Kidney epithelial cell (primary cell): ENCODE measurements around the gene ERICH6B. TPM values are rescaled to one million over a fixed set of nuclear protein-coding genes. Genes with fewer than 3 reads are reported as not detected.

Experiments
- DNase-seq: peaks from one replicate; pipeline ENCODE4 v3.0.0-alpha.2; 2010; ENCODE audit warnings: low read depth
- H3K27me3 ChIP-seq: 2 replicates; pipeline ENCODE4 v1.6.0; 2011; ENCODE audit warnings: low read length; ENCODE audit not compliant: control insufficient read depth, insufficient read depth
- H3K36me3 ChIP-seq: 2 replicates; pipeline ENCODE4 v1.5.1; 2011; ENCODE audit warnings: low read length; ENCODE audit not compliant: control insufficient read depth, insufficient read depth
- H3K4me3 ChIP-seq: 2 replicates; pipeline ENCODE4 v1.5.1; 2011; ENCODE audit warnings: low read depth, mild to moderate bottlenecking, control low read depth, low read length
- CTCF ChIP-seq: IDR thresholded peaks from 2 replicates; pipeline ENCODE4 v1.5.1; 2011; ENCODE audit warnings: mild to moderate bottlenecking, moderate library complexity, low read length, control low read depth, inconsistent platforms; ENCODE audit not compliant: insufficient read depth, poor library complexity, severe bottlenecking
- total RNA-seq: library from RNA; depleted of rRNA; stranded (reverse); fragments of >200 nt; gene quantifications from 2 replicates; pipeline ENCODE4 v1.2.3, GENCODE V29; 2015

Gene ERICH6B
- total RNA-seq, 1 donor from 2014 or later = not detected

- H3K4me3 ChIP-seq = no peak overlapping the region
- H3K27me3 ChIP-seq = no peaks in the 10 kb centered on the region
- H3K36me3 ChIP-seq = peaks cover 2% of the 10 kb centered on the region
- no peak for DNase-seq
- no peak for TF ChIP-seq CTCF
These were observed 78.0 kb downstream of the ERICH6B start for GRCh38 chr13:45537516-45537915.

GRCh38 chr13:45536224-45536623, 79.3 kb downstream of the ERICH6B start:
- Histone ChIP-seq H3K4me3 (no peak overlapping the region), H3K36me3 (peaks cover 2% of the 10 kb centered on the region)

GRCh38 chr13:45534604-45535003, 80.9 kb downstream of the ERICH6B start:
- TF ChIP-seq CTCF = no peak
- peaks cover 2% of the 10 kb centered on the region for H3K36me3 ChIP-seq
- no peak overlapping the region for H3K4me3 ChIP-seq
- H3K27me3 ChIP-seq = no peaks in the 10 kb centered on the region
- no peak for DNase-seq

More at GRCh38 chr13:45536224-45536623, 79.3 kb downstream of the ERICH6B start:
- no peak for DNase-seq
- TF ChIP-seq CTCF = no peak
- no peaks in the 10 kb centered on the region for H3K27me3 ChIP-seq

GRCh38 chr13:45529758-45530157, 85.8 kb downstream of the ERICH6B start:
- DNase-seq = no peak
- peaks cover 2% of the 10 kb centered on the region for H3K36me3 ChIP-seq

GRCh38 chr13:45527699-45528462, 87.7 kb downstream of the ERICH6B start:
- Histone ChIP-seq H3K36me3 (no peaks in the 10 kb centered on the region), H3K27me3 (no peaks in the 10 kb centered on the region), H3K4me3 (no peak overlapping the region)
- TF ChIP-seq CTCF = no peak
- no peak for DNase-seq

More at GRCh38 chr13:45529758-45530157, 85.8 kb downstream of the ERICH6B start:
- TF ChIP-seq CTCF = no peak
- Histone ChIP-seq H3K27me3 (no peaks in the 10 kb centered on the region), H3K4me3 (no peak overlapping the region)

- no peak for DNase-seq
- no peaks in the 10 kb centered on the region for H3K27me3 ChIP-seq
- no peak overlapping the region for H3K4me3 ChIP-seq
- TF ChIP-seq CTCF = no peak
- no peaks in the 10 kb centered on the region for H3K36me3 ChIP-seq
These were observed 93.0 kb downstream of the ERICH6B start for GRCh38 chr13:45522571-45522970.
